SK-N-SH (cell line): ENCODE results near the gene KIF20B. TPM values are rescaled to one million over a fixed set of nuclear protein-coding genes. Genes with fewer than 3 reads are reported as not detected.

Source experiments
- CTCF ChIA-PET: fragments of 300-600, 350-600 bp; formaldehyde crosslinking; extraction: SDS; loops from one replicate; lab custom pipeline; 2021; lab: Yijun Ruan, JAX
- POLR2A ChIA-PET: fragments of 350-600 bp; sonication (Branson Sonifier 250); formaldehyde crosslinking; extraction: SDS; loops from one replicate; lab custom pipeline; 2020; ENCODE audit warnings: antibody characterized with exemption, inconsistent platforms; lab: Yijun Ruan, JAX
- DNase-seq: peaks from one replicate; pipeline ENCODE4 v3.0.0; 2012
- H2AFZ ChIP-seq: fragments of 200-600 bp; sonication (generic); 2 replicates; pipeline ENCODE4 v1.8.1; 2016; ENCODE audit warnings: antibody characterized with exemption, mild to moderate bottlenecking, low read depth
- H3F3A ChIP-seq: fragments of 200-600 bp; sonication (generic); replicated peaks from 2 replicates; pipeline ENCODE3; 2016; ENCODE audit warnings: antibody characterized with exemption, mild to moderate bottlenecking; ENCODE audit not compliant: insufficient read depth
- H3K27ac ChIP-seq, 2 experiments: fragments of 200-500 bp in 1 of 2; fragments of 200-600 bp in 1 of 2; sonication (Bioruptor generic) in 1 of 2; sonication (generic), shearing (Covaris generic) in 1 of 2; 2 replicates each; pipeline versions ENCODE4 v1.5.1 to v1.6.1; 2014 to 2016; ENCODE audit warnings: low read depth in 2 of 2, inconsistent platforms in 1 of 2, low read length in 1 of 2, mild to moderate bottlenecking in 1 of 2, mixed read lengths in 1 of 2
- H3K27me3 ChIP-seq: fragments of 200-600 bp; sonication (generic), shearing (Covaris generic); 2 replicates; pipeline ENCODE4 v1.6.1; 2016; ENCODE audit warnings: mixed run types; ENCODE audit not compliant: insufficient read depth
- H3K36me3 ChIP-seq, 2 experiments: fragments of 200-500 bp in 1 of 2; fragments of 200-600 bp in 1 of 2; sonication (Bioruptor generic) in 1 of 2; sonication (generic) in 1 of 2; replicated peaks in 1 of 2; 2 replicates each; pipeline versions ENCODE3 to v1.5.1; 2014 to 2016; ENCODE audit warnings: low read length in 1 of 2, mild to moderate bottlenecking in 1 of 2; ENCODE audit not compliant: insufficient read depth in 2 of 2, control insufficient read depth in 1 of 2
- H3K4me1 ChIP-seq, 2 experiments: fragments of 200-500 bp in 1 of 2; fragments of 200-600 bp in 1 of 2; sonication (Bioruptor generic) in 1 of 2; sonication (generic), shearing (Covaris generic) in 1 of 2; 2 replicates each; pipeline versions ENCODE4 v1.5.1 to v1.6.1; 2014 to 2016; ENCODE audit warnings: low read depth in 1 of 2, low read length in 1 of 2, mixed run types in 1 of 2; ENCODE audit not compliant: insufficient read depth in 2 of 2, control insufficient read depth in 1 of 2
- H3K4me2 ChIP-seq: fragments of 200-600 bp; sonication (generic), shearing (Covaris generic); 2 replicates; pipeline ENCODE4 v1.6.1; 2017; ENCODE audit warnings: mixed run types
- H3K4me3 ChIP-seq, 2 experiments: fragments of 200-500 bp in 1 of 2; fragments of 200-600 bp in 1 of 2; sonication (Bioruptor generic) in 1 of 2; sonication (generic), shearing (Covaris generic) in 1 of 2; 2 replicates each; pipeline versions ENCODE4 v1.5.1 to v1.8.1; 2014 to 2016; ENCODE audit warnings: low read depth in 2 of 2, inconsistent platforms in 1 of 2, low read length in 1 of 2, mild to moderate bottlenecking in 1 of 2, mixed read lengths in 1 of 2, moderate library complexity in 1 of 2
- H3K79me2 ChIP-seq: fragments of 200-600 bp; sonication (generic); 2 replicates; pipeline ENCODE4 v1.8.1; 2017; ENCODE audit warnings: mild to moderate bottlenecking; ENCODE audit not compliant: insufficient read depth
- H3K9ac ChIP-seq: fragments of 200-600 bp; sonication (generic); 2 replicates; pipeline ENCODE4 v1.6.1; 2017; ENCODE audit warnings: mixed run types
- H3K9me2 ChIP-seq: fragments of 200-600 bp; sonication (generic); 2 replicates; pipeline ENCODE4 v1.6.1; 2017; ENCODE audit warnings: mixed run types
- H3K9me3 ChIP-seq: fragments of 200-600 bp; sonication (generic); 2 replicates; pipeline ENCODE4 v1.6.1; 2017; ENCODE audit warnings: mixed run types, mild to moderate bottlenecking, moderate library complexity
- H4K20me1 ChIP-seq: fragments of 200-600 bp; sonication (generic); 2 replicates; pipeline ENCODE4 v1.6.1; 2017; ENCODE audit warnings: mild to moderate bottlenecking, mixed run types; ENCODE audit not compliant: insufficient read depth
- CTCF ChIP-seq: fragments of 200-600 bp; sonication (generic); IDR thresholded peaks from 2 replicates; pipeline ENCODE4 v1.6.1; 2017; ENCODE audit warnings: antibody characterized with exemption, mild to moderate bottlenecking, moderate library complexity
- EZH2phosphoT487 ChIP-seq: fragments of 200-600 bp; sonication (generic); IDR thresholded peaks from 2 replicates; pipeline ENCODE4 v1.6.1; 2017; ENCODE audit warnings: low read depth, mixed run types, mild to moderate bottlenecking, antibody characterized with exemption, moderate library complexity, borderline replicate concordance
- FOSL2 ChIP-seq: IDR thresholded peaks from 2 replicates; pipeline ENCODE4 v1.4.0; 2012; ENCODE audit warnings: low read depth, mild to moderate bottlenecking, moderate library complexity, borderline replicate concordance
- FOXM1 ChIP-seq: IDR thresholded peaks from 2 replicates; pipeline ENCODE4 v1.4.0; 2012; ENCODE audit warnings: low read depth, mild to moderate bottlenecking
- NRF1 ChIP-seq: IDR thresholded peaks from 2 replicates; pipeline ENCODE4 v1.6.1; 2012; ENCODE audit warnings: low read depth, mild to moderate bottlenecking, low read length
- RAD21 ChIP-seq: IDR thresholded peaks from 2 replicates; pipeline ENCODE4 v1.6.1; 2012; ENCODE audit warnings: mild to moderate bottlenecking, low read length
- RXRA ChIP-seq: IDR thresholded peaks from 2 replicates; pipeline ENCODE4 v1.4.0; 2012; ENCODE audit warnings: low read depth, mild to moderate bottlenecking, borderline replicate concordance
- SIN3A ChIP-seq: IDR thresholded peaks from 2 replicates; pipeline ENCODE4 v1.6.1; 2012; ENCODE audit warnings: low read depth, mild to moderate bottlenecking, low read length, moderate library complexity, borderline replicate concordance
- TEAD4 ChIP-seq: IDR thresholded peaks from 2 replicates; pipeline ENCODE4 v1.4.0; 2012; ENCODE audit warnings: mild to moderate bottlenecking, borderline replicate concordance; ENCODE audit not compliant: insufficient read depth
- USF2 ChIP-seq: fragments of 150-350 bp; IDR thresholded peaks from 2 replicates; pipeline ENCODE4 v1.6.1; 2017; ENCODE audit warnings: antibody characterized with exemption, low read length, low read depth, borderline replicate concordance
- whole genome bisulfite sequencing: methylation state at CpG from one replicate; pipeline ENCODE4 v1.1.6; 2017; ENCODE audit warnings: low lambda C conversion rate; 5-methylcytosine and 5-hydroxymethylcytosine counted together
- polyA plus RNA-seq, 3 experiments: library from polyadenylated mRNA; depleted of rRNA; stranded (reverse); fragments of >200 nt; gene quantifications; 2 replicates each; pipeline ENCODE4 v1.2.3, GENCODE V29; 2012
- TF ChIP-seq, protein P1 (sequence below): IDR thresholded peaks from 2 replicates; pipeline ENCODE4 v1.4.0; 2012; ENCODE audit warnings: low read depth, borderline replicate concordance
- TF ChIP-seq, protein P2 (sequence below): IDR thresholded peaks from 2 replicates; pipeline ENCODE4 v1.6.1; 2012; ENCODE audit warnings: mild to moderate bottlenecking, low read depth, low read length, moderate library complexity

Gene KIF20B
- polyA plus RNA-seq, 1 of the 3 experiments (the other 2 are of a cell fraction), result 1.5 TPM

DNA sequence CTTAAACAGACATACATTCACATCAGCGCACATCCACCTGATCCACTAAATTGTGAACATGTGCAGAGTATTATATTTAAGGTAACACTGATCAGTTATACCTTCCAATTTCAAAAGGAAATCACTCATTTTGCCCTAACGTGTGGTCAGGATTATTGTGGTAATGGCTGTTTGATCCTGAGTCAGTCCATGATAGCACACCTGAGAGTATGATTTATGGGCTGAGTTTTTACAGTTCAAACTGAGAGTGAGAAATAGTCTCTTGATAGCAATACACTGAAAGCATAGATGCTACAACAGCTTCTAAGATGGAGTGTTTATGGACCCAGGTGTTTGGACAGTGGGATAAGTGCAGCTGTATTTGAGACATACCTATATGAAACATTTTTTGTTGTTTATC lies 96.7 kb downstream of the KIF20B start:
- POLR2A ChIA-PET, result no interaction called here
- Histone ChIP-seq H3K36me3 (no peaks in the 10 kb centered on the region), H3F3A (no peaks in the 10 kb centered on the region), H3K27ac (no peak overlapping the region), H4K20me1 (no peaks in the 10 kb centered on the region), H3K4me3 (no peak overlapping the region), H3K9ac (no peak overlapping the region), H3K9me2 (no peaks in the 10 kb centered on the region), H2AFZ (no peak overlapping the region), H3K79me2 (no peaks in the 10 kb centered on the region), H3K4me2 (no peak overlapping the region), H3K9me3 (no peaks in the 10 kb centered on the region), H3K4me1 (no peaks in the 10 kb centered on the region), H3K27me3 (no peaks in the 10 kb centered on the region)
- no peak for DNase-seq
- TF ChIP-seq USF2 (no peak), CTCF (no peak), TEAD4 (no peak), FOSL2 (no peak), FOXM1 (no peak), RAD21 (no peak)
- TF ChIP-seq, protein P1, sequence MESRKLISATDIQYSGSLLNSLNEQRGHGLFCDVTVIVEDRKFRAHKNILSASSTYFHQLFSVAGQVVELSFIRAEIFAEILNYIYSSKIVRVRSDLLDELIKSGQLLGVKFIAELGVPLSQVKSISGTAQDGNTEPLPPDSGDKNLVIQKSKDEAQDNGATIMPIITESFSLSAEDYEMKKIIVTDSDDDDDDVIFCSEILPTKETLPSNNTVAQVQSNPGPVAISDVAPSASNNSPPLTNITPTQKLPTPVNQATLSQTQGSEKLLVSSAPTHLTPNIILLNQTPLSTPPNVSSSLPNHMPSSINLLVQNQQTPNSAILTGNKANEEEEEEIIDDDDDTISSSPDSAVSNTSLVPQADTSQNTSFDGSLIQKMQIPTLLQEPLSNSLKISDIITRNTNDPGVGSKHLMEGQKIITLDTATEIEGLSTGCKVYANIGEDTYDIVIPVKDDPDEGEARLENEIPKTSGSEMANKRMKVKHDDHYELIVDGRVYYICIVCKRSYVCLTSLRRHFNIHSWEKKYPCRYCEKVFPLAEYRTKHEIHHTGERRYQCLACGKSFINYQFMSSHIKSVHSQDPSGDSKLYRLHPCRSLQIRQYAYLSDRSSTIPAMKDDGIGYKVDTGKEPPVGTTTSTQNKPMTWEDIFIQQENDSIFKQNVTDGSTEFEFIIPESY, result no peak
- WGBS, result 38% methylated on average over 2 of the region's 2 CpGs
- CTCF ChIA-PET, result no interaction called here

GRCh38 chr10:89799573-89799972 lies 98.2 kb downstream of the KIF20B start:
- Histone ChIP-seq H3F3A (no peaks in the 10 kb centered on the region), H3K9me3 (no peaks in the 10 kb centered on the region), H3K9me2 (no peaks in the 10 kb centered on the region), H4K20me1 (no peaks in the 10 kb centered on the region), H3K27me3 (no peaks in the 10 kb centered on the region), H3K4me1 (no peaks in the 10 kb centered on the region), H3K4me3 (no peak overlapping the region), H3K27ac (no peak overlapping the region), H3K79me2 (no peaks in the 10 kb centered on the region), H3K9ac (no peak overlapping the region), H3K4me2 (no peak overlapping the region), H2AFZ (no peak overlapping the region), H3K36me3 (no peaks in the 10 kb centered on the region)
- POLR2A ChIA-PET, result no interaction called here
- DNase-seq, result no peak
- WGBS, result 9% methylated on average over 2 of the region's 2 CpGs
- CTCF ChIA-PET, result no interaction called here
- TF ChIP-seq, protein P1, result no peak
- TF ChIP-seq EZH2phosphoT487, result no peak
- no peak for TF ChIP-seq NRF1
- TF ChIP-seq, protein P2, sequence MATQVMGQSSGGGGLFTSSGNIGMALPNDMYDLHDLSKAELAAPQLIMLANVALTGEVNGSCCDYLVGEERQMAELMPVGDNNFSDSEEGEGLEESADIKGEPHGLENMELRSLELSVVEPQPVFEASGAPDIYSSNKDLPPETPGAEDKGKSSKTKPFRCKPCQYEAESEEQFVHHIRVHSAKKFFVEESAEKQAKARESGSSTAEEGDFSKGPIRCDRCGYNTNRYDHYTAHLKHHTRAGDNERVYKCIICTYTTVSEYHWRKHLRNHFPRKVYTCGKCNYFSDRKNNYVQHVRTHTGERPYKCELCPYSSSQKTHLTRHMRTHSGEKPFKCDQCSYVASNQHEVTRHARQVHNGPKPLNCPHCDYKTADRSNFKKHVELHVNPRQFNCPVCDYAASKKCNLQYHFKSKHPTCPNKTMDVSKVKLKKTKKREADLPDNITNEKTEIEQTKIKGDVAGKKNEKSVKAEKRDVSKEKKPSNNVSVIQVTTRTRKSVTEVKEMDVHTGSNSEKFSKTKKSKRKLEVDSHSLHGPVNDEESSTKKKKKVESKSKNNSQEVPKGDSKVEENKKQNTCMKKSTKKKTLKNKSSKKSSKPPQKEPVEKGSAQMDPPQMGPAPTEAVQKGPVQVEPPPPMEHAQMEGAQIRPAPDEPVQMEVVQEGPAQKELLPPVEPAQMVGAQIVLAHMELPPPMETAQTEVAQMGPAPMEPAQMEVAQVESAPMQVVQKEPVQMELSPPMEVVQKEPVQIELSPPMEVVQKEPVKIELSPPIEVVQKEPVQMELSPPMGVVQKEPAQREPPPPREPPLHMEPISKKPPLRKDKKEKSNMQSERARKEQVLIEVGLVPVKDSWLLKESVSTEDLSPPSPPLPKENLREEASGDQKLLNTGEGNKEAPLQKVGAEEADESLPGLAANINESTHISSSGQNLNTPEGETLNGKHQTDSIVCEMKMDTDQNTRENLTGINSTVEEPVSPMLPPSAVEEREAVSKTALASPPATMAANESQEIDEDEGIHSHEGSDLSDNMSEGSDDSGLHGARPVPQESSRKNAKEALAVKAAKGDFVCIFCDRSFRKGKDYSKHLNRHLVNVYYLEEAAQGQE, result no peak
- TF ChIP-seq RXRA, result no peak
- TF ChIP-seq RAD21, result no peak
- TF ChIP-seq CTCF, result no peak
- no peak for TF ChIP-seq SIN3A
- TF ChIP-seq FOSL2, result no peak
